ENCODE data around the gene UFSP1.
A peak's percentile ranks its signal among the peaks of the same experiment; 100 is the strongest.

UFSP1 gene

GRCh38 chr7:100867040-100867775 lies 22.3 kb downstream of the UFSP1 start, which contains the start of gene TRIP6:
TRIP6 (plus strand) TSS chr7:100867387; CDS start chr7:100867498, 111 bp downstream.
- Histone ChIP-seq H3K36me3 (ENCODE audit: control insufficient read depth, insufficient read depth, low read length) (peaks cover 12% of the 10 kb centered on the region), H3K4me3 (ENCODE audit: insufficient read depth, low read depth, low read length) (peak within 1 kb of the TSS; percentile 95), H3K27ac (ENCODE audit: insufficient read depth, low read depth, low read length, poor library complexity, severe bottlenecking) (peak within 1 kb of the TSS; percentile 70), H3K9me3 (ENCODE audit: control insufficient read depth, low read length) (no peaks in the 10 kb centered on the region), H3K27me3 (ENCODE audit: control insufficient read depth, insufficient read depth, low read length, poor library complexity, severe bottlenecking) (no peaks in the 10 kb centered on the region), H3K4me1 (ENCODE audit: control insufficient read depth, insufficient read depth, low read length) (peaks cover 6% of the 10 kb centered on the region)
- 1% methylated on average over 42 of the region's 42 CpGs for WGBS, 2 experiments

DNA sequence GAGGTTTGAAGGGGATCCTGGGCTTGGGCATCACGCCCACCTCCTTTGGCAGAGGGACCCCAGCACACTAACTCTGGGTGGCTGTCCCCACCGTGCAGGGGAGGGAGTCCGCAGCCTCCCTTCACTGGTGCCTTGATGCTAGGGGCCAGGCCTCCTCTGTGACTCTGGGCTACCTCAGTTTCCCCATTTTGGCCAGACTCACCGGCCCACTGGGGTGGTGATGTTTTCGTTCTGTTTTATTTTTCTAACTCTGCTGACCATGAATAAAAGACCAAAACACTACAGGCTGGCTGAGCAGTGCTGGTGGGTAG lies 22.8 kb downstream of the UFSP1 start:
- WGBS, 2 experiments, result 65 to 68% methylated on average over 4 to 5 of the region's 5 CpGs

DNA sequence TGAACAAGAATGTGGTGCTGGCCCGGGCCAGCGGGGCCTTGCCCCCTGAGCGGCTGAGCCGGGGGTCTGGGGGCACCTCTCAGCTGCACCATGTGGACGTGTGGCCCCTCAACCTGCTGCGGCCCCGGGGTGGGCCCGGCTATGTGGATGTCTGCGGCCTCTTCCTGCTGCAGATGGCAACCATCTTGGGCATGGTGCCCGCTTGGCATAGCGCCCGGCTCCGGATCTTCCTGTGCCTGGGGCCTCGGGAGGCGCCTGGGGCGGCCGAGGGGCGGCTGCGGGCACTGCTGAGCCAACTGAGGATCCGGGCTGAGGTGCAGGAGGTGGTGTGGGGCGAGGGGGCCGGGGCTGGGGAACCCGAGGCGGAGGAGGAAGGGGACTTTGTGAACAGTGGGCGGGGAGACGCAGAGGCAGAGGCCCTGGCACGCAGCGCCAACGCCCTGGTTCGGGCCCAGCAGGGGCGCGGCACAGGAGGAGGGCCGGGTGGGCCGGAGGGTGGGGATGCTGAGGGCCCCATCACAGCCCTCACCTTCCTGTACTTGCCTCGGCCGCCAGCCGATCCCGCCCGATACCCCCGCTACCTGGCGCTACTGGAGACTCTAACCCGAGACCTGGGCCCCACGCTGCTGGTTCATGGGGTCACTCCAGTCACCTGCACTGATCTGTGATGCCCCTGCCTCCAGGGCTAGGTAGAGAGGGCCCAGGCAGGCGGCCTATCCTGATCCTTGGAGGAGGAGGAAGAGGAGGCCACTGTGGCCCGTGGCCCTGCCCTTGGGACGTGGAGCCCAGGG lies 23.4 kb downstream of the UFSP1 start:
- WGBS, 2 experiments, result 94 to 95% methylated on average over 46 of the region's 46 CpGs
- Histone ChIP-seq H3K4me3 (ENCODE audit: insufficient read depth, low read depth, low read length) (no peak overlapping the region), H3K9me3 (ENCODE audit: control insufficient read depth, low read length) (no peaks in the 10 kb centered on the region), H3K27me3 (ENCODE audit: control insufficient read depth, insufficient read depth, low read length, poor library complexity, severe bottlenecking) (no peaks in the 10 kb centered on the region), H3K36me3 (ENCODE audit: control insufficient read depth, insufficient read depth, low read length) (peaks cover 4% of the 10 kb centered on the region), H3K4me1 (ENCODE audit: control insufficient read depth, insufficient read depth, low read length) (peaks cover 6% of the 10 kb centered on the region), H3K27ac (ENCODE audit: insufficient read depth, low read depth, low read length, poor library complexity, severe bottlenecking) (no peak overlapping the region)

More for the DNA sequence above, 22.8 kb downstream of the UFSP1 start:
- Histone ChIP-seq H3K4me3 (ENCODE audit: insufficient read depth, low read depth, low read length) (peak overlapping the region; percentile 95), H3K4me1 (ENCODE audit: control insufficient read depth, insufficient read depth, low read length) (peaks cover 6% of the 10 kb centered on the region), H3K36me3 (ENCODE audit: control insufficient read depth, insufficient read depth, low read length) (peaks cover 9% of the 10 kb centered on the region), H3K9me3 (ENCODE audit: control insufficient read depth, low read length) (no peaks in the 10 kb centered on the region), H3K27me3 (ENCODE audit: control insufficient read depth, insufficient read depth, low read length, poor library complexity, severe bottlenecking) (no peaks in the 10 kb centered on the region), H3K27ac (ENCODE audit: insufficient read depth, low read depth, low read length, poor library complexity, severe bottlenecking) (peak overlapping the region; percentile 70)

GRCh38 chr7:100865372-100865911 lies 24.1 kb downstream of the UFSP1 start:
- Histone ChIP-seq H3K36me3 (ENCODE audit: control insufficient read depth, insufficient read depth, low read length) (peaks cover under 1% of the 10 kb centered on the region), H3K4me3 (ENCODE audit: insufficient read depth, low read depth, low read length) (no peak overlapping the region), H3K27me3 (ENCODE audit: control insufficient read depth, insufficient read depth, low read length, poor library complexity, severe bottlenecking) (no peaks in the 10 kb centered on the region), H3K9me3 (ENCODE audit: control insufficient read depth, low read length) (no peaks in the 10 kb centered on the region), H3K27ac (ENCODE audit: insufficient read depth, low read depth, low read length, poor library complexity, severe bottlenecking) (no peak overlapping the region), H3K4me1 (ENCODE audit: control insufficient read depth, insufficient read depth, low read length) (peaks cover 6% of the 10 kb centered on the region)
- WGBS, 2 experiments, result 84 to 85% methylated on average over 17 of the region's 17 CpGs

DNA sequence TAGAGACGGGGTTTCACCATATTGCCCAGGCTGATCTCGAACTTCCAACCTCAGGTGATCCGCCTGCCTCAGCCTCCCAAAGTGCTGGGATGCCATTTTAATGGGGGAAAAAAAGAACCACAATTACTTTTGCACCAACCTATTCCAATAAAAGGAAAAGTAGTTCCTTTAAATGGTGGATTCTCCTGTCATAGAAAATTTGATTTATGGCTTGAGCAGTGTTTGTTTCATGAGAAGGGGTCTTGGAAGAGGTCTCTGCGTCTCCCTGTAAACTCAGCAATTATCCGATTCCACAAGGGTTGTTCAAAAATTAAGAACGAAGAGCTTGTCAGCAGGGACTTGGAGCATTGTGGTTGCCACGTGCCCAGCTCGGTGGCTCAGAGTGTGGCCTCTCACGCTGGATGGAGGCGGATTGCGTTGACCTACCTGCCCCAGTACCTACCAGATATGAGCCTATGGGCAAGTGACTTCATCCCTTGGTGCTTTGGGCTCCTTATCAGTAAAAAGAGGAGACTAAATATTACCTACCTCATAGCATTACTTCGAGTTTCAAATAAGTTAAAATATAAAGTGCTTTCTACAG lies 25.2 kb downstream of the UFSP1 start:
- no peaks in the 10 kb centered on the region for H3K9me3 ChIP-seq (ENCODE audit: control insufficient read depth, low read length)
- WGBS, 2 experiments, result 93 to 96% methylated on average over 11 to 12 of the region's 12 CpGs
- peaks cover 6% of the 10 kb centered on the region for H3K4me1 ChIP-seq (ENCODE audit: control insufficient read depth, insufficient read depth, low read length)

GRCh38 chr7:100863406-100863950 lies 26.0 kb downstream of the UFSP1 start:
- 96 to 97% methylated on average over 10 of the region's 10 CpGs for WGBS, 2 experiments
- Histone ChIP-seq H3K4me3 (ENCODE audit: insufficient read depth, low read depth, low read length) (no peak overlapping the region), H3K36me3 (ENCODE audit: control insufficient read depth, insufficient read depth, low read length) (no peaks in the 10 kb centered on the region), H3K9me3 (ENCODE audit: control insufficient read depth, low read length) (no peaks in the 10 kb centered on the region), H3K4me1 (ENCODE audit: control insufficient read depth, insufficient read depth, low read length) (peaks cover 4% of the 10 kb centered on the region), H3K27ac (ENCODE audit: insufficient read depth, low read depth, low read length, poor library complexity, severe bottlenecking) (no peak overlapping the region), H3K27me3 (ENCODE audit: control insufficient read depth, insufficient read depth, low read length, poor library complexity, severe bottlenecking) (no peaks in the 10 kb centered on the region)

More for the DNA sequence above, 25.2 kb downstream of the UFSP1 start:
- Histone ChIP-seq H3K27ac (ENCODE audit: insufficient read depth, low read depth, low read length, poor library complexity, severe bottlenecking) (no peak overlapping the region), H3K36me3 (ENCODE audit: control insufficient read depth, insufficient read depth, low read length) (no peaks in the 10 kb centered on the region), H3K27me3 (ENCODE audit: control insufficient read depth, insufficient read depth, low read length, poor library complexity, severe bottlenecking) (no peaks in the 10 kb centered on the region), H3K4me3 (ENCODE audit: insufficient read depth, low read depth, low read length) (no peak overlapping the region)

GRCh38 chr7:100861616-100861985 lies 27.9 kb downstream of the UFSP1 start:
- no peak overlapping the region for H3K27ac ChIP-seq (ENCODE audit: insufficient read depth, low read depth, low read length, poor library complexity, severe bottlenecking)
- H3K4me1 ChIP-seq (ENCODE audit: control insufficient read depth, insufficient read depth, low read length), result no peaks in the 10 kb centered on the region
- no peaks in the 10 kb centered on the region for H3K27me3 ChIP-seq (ENCODE audit: control insufficient read depth, insufficient read depth, low read length, poor library complexity, severe bottlenecking)
- H3K4me3 ChIP-seq (ENCODE audit: insufficient read depth, low read depth, low read length), result no peak overlapping the region
- no peaks in the 10 kb centered on the region for H3K9me3 ChIP-seq (ENCODE audit: control insufficient read depth, low read length)
- H3K36me3 ChIP-seq (ENCODE audit: control insufficient read depth, insufficient read depth, low read length), result no peaks in the 10 kb centered on the region
- 96 to 97% methylated on average over 14 of the region's 14 CpGs for WGBS, 2 experiments

DNA sequence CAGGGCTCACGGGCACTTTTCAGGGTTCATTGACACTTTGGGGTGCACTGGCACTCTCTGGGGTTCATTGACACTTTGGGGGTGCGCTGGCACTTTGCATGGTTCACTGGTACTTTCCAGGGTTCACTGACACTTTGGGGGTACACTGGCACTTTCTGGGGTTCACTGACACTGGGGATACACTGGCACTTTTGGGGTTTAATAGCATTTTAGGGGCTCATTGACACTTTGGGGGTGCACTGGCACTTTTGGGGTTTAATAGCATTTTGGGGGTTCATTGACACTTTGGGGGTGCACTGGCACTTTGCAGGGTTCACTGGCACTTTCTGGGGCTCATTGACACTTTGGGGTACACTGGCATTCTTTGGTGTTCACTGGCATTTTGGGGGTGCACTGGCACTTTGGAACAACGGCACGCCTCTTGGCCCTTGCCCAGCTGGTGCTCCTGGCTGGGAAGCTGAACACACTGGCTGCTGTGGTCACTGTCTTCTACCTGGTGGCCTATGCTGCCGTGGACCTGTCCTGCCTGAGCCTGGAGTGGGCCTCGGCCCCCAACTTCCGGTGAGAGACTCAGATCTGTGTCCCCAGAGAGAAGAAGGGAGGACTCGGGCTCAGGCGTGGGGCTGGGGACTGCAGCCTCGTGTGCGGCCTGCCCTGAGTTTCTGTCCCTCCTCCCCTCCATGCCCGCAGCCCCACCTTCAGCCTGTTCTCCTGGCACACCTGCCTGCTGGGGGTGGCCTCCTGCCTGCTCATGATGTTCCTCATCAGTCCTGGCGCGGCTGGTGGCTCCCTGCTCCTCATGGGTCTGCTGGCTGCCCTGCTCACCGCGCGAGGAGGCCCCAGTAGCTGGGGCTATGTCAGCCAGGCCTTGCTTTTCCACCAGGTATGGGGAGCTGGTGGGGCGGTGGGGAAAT lies 28.6 kb downstream of the UFSP1 start:
- no peak overlapping the region for H3K27ac ChIP-seq (ENCODE audit: insufficient read depth, low read depth, low read length, poor library complexity, severe bottlenecking)
- H3K4me1 ChIP-seq (ENCODE audit: control insufficient read depth, insufficient read depth, low read length), result no peaks in the 10 kb centered on the region
- H3K9me3 ChIP-seq (ENCODE audit: control insufficient read depth, low read length), result no peaks in the 10 kb centered on the region
- no peak overlapping the region for H3K4me3 ChIP-seq (ENCODE audit: insufficient read depth, low read depth, low read length)
- no peaks in the 10 kb centered on the region for H3K36me3 ChIP-seq (ENCODE audit: control insufficient read depth, insufficient read depth, low read length)
- 94 to 95% methylated on average over 18 of the region's 18 CpGs for WGBS, 2 experiments
- no peaks in the 10 kb centered on the region for H3K27me3 ChIP-seq (ENCODE audit: control insufficient read depth, insufficient read depth, low read length, poor library complexity, severe bottlenecking)

GRCh38 chr7:100859856-100860255 lies 29.7 kb downstream of the UFSP1 start:
- WGBS, 2 experiments, result 92 to 93% methylated on average over 15 of the region's 15 CpGs
- Histone ChIP-seq H3K4me1 (ENCODE audit: control insufficient read depth, insufficient read depth, low read length) (no peaks in the 10 kb centered on the region), H3K9me3 (ENCODE audit: control insufficient read depth, low read length) (no peaks in the 10 kb centered on the region), H3K27me3 (ENCODE audit: control insufficient read depth, insufficient read depth, low read length, poor library complexity, severe bottlenecking) (no peaks in the 10 kb centered on the region), H3K27ac (ENCODE audit: insufficient read depth, low read depth, low read length, poor library complexity, severe bottlenecking) (no peak overlapping the region), H3K4me3 (ENCODE audit: insufficient read depth, low read depth, low read length) (no peak overlapping the region), H3K36me3 (ENCODE audit: control insufficient read depth, insufficient read depth, low read length) (no peaks in the 10 kb centered on the region)
